OCI-LY7 (cell line): ENCODE data around the gene IPCEF1. TPM values are rescaled to one million over a fixed set of nuclear protein-coding genes. Genes with fewer than 3 reads are reported as not detected.

Source experiments
- BruUV-seq: library from RNA; stranded (reverse); fragments of 400-500 nt; replicated peaks from 2 replicates; lab custom pipeline; 2021; lab: Mats Ljungman, UMichigan
- CTCF ChIA-PET: fragments of 300-600 bp; sonication (Branson Sonifier 250); formaldehyde crosslinking; loops from one replicate; lab custom pipeline; 2022; ENCODE audit warnings: antibody characterized with exemption; ENCODE audit not compliant: unreplicated experiment; lab: Charles Lee
- POLR2A ChIA-PET: fragments of 300-600 bp; sonication (Branson Sonifier 250); formaldehyde crosslinking; loops from one replicate; lab custom pipeline; 2022; ENCODE audit warnings: antibody characterized with exemption; lab: Charles Lee
- DNase-seq: peaks from one replicate; pipeline ENCODE4 v3.0.0-alpha.2; 2015; ENCODE audit warnings: low spot score
- H2AFZ ChIP-seq: fragments of 200-600 bp; sonication (generic), shearing (Covaris generic); 2 replicates; pipeline ENCODE4 v1.6.1; 2014; ENCODE audit warnings: mild to moderate bottlenecking, antibody characterized with exemption, low read length, moderate library complexity
- H3K27ac ChIP-seq: fragments of 200-600 bp; sonication (generic); 2 replicates; pipeline ENCODE4 v1.5.1; 2014; ENCODE audit warnings: mixed run types, low read depth, mild to moderate bottlenecking, moderate library complexity, low read length, inconsistent platforms; ENCODE audit not compliant: poor library complexity, severe bottlenecking
- H3K36me3 ChIP-seq: fragments of 200-600 bp; sonication (generic); 2 replicates; pipeline ENCODE4 v1.6.1; 2014; ENCODE audit warnings: mild to moderate bottlenecking, antibody characterized with exemption, low read length, moderate library complexity, mixed read lengths; ENCODE audit not compliant: insufficient read depth
- H3K4me1 ChIP-seq: fragments of 200-600 bp; sonication (generic); 2 replicates; pipeline ENCODE4 v1.5.1; 2014; ENCODE audit warnings: mild to moderate bottlenecking, low read length; ENCODE audit not compliant: insufficient read depth, poor library complexity, severe bottlenecking
- H3K4me2 ChIP-seq: fragments of 200-600 bp; sonication (generic); 2 replicates; pipeline ENCODE4 v1.6.1; 2014; ENCODE audit warnings: mild to moderate bottlenecking, low read length
- H3K4me3 ChIP-seq: fragments of 200-600 bp; sonication (generic); 2 replicates; pipeline ENCODE4 v1.5.1; 2014; ENCODE audit warnings: mild to moderate bottlenecking, low read depth, low read length; ENCODE audit not compliant: poor library complexity, severe bottlenecking
- H3K79me2 ChIP-seq: fragments of 200-600 bp; sonication (generic); 2 replicates; pipeline ENCODE4 v1.6.1; 2016; ENCODE audit warnings: low read depth, mild to moderate bottlenecking, low read length, moderate library complexity, mixed read lengths; ENCODE audit not compliant: insufficient read depth
- H3K9me2 ChIP-seq: fragments of 200-600 bp; sonication (generic); 2 replicates; pipeline ENCODE4 v1.6.1; 2016; ENCODE audit warnings: mild to moderate bottlenecking, low read length, mixed read lengths; ENCODE audit not compliant: insufficient read depth
- H3K9me3 ChIP-seq: fragments of 200-600 bp; sonication (generic); 2 replicates; pipeline ENCODE4 v1.6.1; 2014; ENCODE audit warnings: mild to moderate bottlenecking, mixed run types, low read length, mixed read lengths
- H4K20me1 ChIP-seq: fragments of 200-600 bp; sonication (generic); 2 replicates; pipeline ENCODE4 v1.6.1; 2014; ENCODE audit warnings: mild to moderate bottlenecking, antibody characterized with exemption, low read length, moderate library complexity, mixed read lengths; ENCODE audit not compliant: insufficient read depth
- CTCF ChIP-seq: fragments of 200-600 bp; sonication (generic); conservative IDR thresholded peaks from 2 replicates; pipeline ENCODE4 v1.5.1; 2014; ENCODE audit warnings: mild to moderate bottlenecking, antibody characterized with exemption, low read length, moderate library complexity, mixed read lengths
- EZH2phosphoT487 ChIP-seq: fragments of 200-600 bp; sonication (generic); IDR thresholded peaks from 2 replicates; pipeline ENCODE4 v1.6.1; 2018; ENCODE audit warnings: low read depth, borderline replicate concordance, mild to moderate bottlenecking, mixed run types, antibody characterized with exemption, low read length, moderate library complexity, mixed read lengths
- intact Hi-C: fragments of 100-400 bp; cut with micrococcal nuclease; formaldehyde crosslinking; loops from one replicate; pipeline ENCODE4 v1.10.0; 2022; ENCODE audit not compliant: unreplicated experiment
- total RNA-seq, 2 experiments: library from RNA; depleted of rRNA in 1 of 2; stranded (reverse); fragments of >200 nt in 1 of 2; shearing (Covaris generic) in 1 of 2; gene quantifications; 2 replicates each; pipeline ENCODE4 v1.2.3, GENCODE V29; 2014 to 2022

Gene IPCEF1
- total RNA-seq, 2 experiments from 2014 or later, result not detected

GRCh38 chr6:154359161-154359574 lies 2.6 kb upstream of the IPCEF1 start:
- Histone ChIP-seq H3K4me2 (no peak overlapping the region), H3K4me1 (peaks cover 4% of the 10 kb centered on the region), H3K4me3 (no peak overlapping the region), H3K79me2 (no peaks in the 10 kb centered on the region), H3K36me3 (no peaks in the 10 kb centered on the region), H4K20me1 (no peaks in the 10 kb centered on the region), H3K9me2 (no peaks in the 10 kb centered on the region), H2AFZ (no peak overlapping the region), H3K9me3 (no peaks in the 10 kb centered on the region), H3K27ac (no peak overlapping the region)
- POLR2A ChIA-PET, result interaction anchor here (0.6 kb wide), 1 partner anchor 1301 kb away, joined by 3 read pairs; no protein-coding TSS in a partner anchor
- BruUV-seq, result no TSS peak
- CTCF ChIA-PET, result no interaction called here
- intact Hi-C loops, result no loop called here
- TF ChIP-seq EZH2phosphoT487 (no peak), CTCF (no peak)
- DNase-seq, result no peak

- no peak overlapping the region for H3K27ac ChIP-seq
- intact Hi-C loops, result no loop called here
- no peaks in the 10 kb centered on the region for H3K79me2 ChIP-seq
- no peak for TF ChIP-seq CTCF
- no peak for TF ChIP-seq EZH2phosphoT487
- no peaks in the 10 kb centered on the region for H4K20me1 ChIP-seq
- CTCF ChIA-PET, result no interaction called here
- peaks cover 4% of the 10 kb centered on the region for H3K4me1 ChIP-seq
- POLR2A ChIA-PET, result no interaction called here
- no peak overlapping the region for H2AFZ ChIP-seq
- H3K9me3 ChIP-seq, result no peaks in the 10 kb centered on the region
- no peak for DNase-seq
- H3K36me3 ChIP-seq, result no peaks in the 10 kb centered on the region
- no peak overlapping the region for H3K4me3 ChIP-seq
- BruUV-seq, result no TSS peak
- no peak overlapping the region for H3K4me2 ChIP-seq
- no peaks in the 10 kb centered on the region for H3K9me2 ChIP-seq
These were observed 1.5 kb upstream of the IPCEF1 start for GRCh38 chr6:154358019-154358545.

DNA sequence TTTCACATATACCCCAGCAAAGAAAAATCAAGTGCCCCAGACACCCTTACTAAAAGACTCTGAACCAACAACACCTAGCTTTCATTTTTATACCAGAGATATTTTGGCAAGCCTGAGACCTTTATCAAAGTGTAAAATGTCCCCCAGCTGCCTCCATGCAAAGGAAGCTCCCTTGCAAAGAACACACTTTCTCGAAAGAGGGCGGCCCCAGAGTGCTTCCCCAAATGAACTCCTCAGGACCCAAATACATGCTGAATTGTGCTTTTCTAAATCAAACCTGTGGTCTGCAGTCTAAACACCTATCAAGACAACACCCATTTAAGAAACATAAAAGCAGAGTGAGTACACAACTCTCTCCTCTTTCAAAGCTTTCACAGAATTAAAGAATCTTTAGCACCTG lies 490 bp downstream of the IPCEF1 start:
- H2AFZ ChIP-seq, result no peak overlapping the region
- no peaks in the 10 kb centered on the region for H3K79me2 ChIP-seq
- no peaks in the 10 kb centered on the region for H3K9me2 ChIP-seq
- H3K4me1 ChIP-seq, result peaks cover 4% of the 10 kb centered on the region
- POLR2A ChIA-PET, result interaction anchor here (0.7 kb wide), 1 partner anchor 1414 kb away, joined by 3 read pairs; no protein-coding TSS in a partner anchor
- H4K20me1 ChIP-seq, result no peaks in the 10 kb centered on the region
- H3K9me3 ChIP-seq, result no peaks in the 10 kb centered on the region
- intact Hi-C loops, result no loop called here
- no TSS peak for BruUV-seq
- H3K4me3 ChIP-seq, result no peak overlapping the region
- H3K36me3 ChIP-seq, result no peaks in the 10 kb centered on the region
- no peak for DNase-seq
- CTCF ChIA-PET, result no interaction called here
- no peak overlapping the region for H3K27ac ChIP-seq
- no peak for TF ChIP-seq CTCF
- TF ChIP-seq EZH2phosphoT487, result no peak
- H3K4me2 ChIP-seq, result no peak overlapping the region
